HUES6 (cell line): ENCODE results near the gene BTRC.
"Not testable (repeated sequence)": the region's sequence is repeated elsewhere in the genome, so short reads cannot be mapped to it uniquely, and the experiment has no call there.

Source experiments
- H3K27ac ChIP-seq: 2 replicates; pipeline ENCODE4 v1.7.0; 2013; ENCODE audit warnings: low read depth, mild to moderate bottlenecking, low read length, inconsistent platforms
- H3K27me3 ChIP-seq: 2 replicates; pipeline ENCODE4 v1.6.1; 2013; ENCODE audit warnings: low read length; ENCODE audit not compliant: control insufficient read depth, insufficient read depth
- H3K36me3 ChIP-seq: 2 replicates; pipeline ENCODE4 v1.6.1; 2013; ENCODE audit warnings: low read length; ENCODE audit not compliant: control insufficient read depth, insufficient read depth
- H3K4me1 ChIP-seq: 2 replicates; pipeline ENCODE4 v1.6.1; 2013; ENCODE audit warnings: low read length; ENCODE audit not compliant: control insufficient read depth, insufficient read depth
- H3K4me3 ChIP-seq: 2 replicates; pipeline ENCODE4 v1.5.1; 2013; ENCODE audit warnings: low read depth, low read length
- H3K9ac ChIP-seq: one replicate; pipeline ENCODE4 v1.6.1; 2013; ENCODE audit warnings: mild to moderate bottlenecking, low read length
- H3K9me3 ChIP-seq: 2 replicates; pipeline ENCODE4 v1.6.1; 2013; ENCODE audit warnings: low read depth, low read length; ENCODE audit not compliant: control insufficient read depth, insufficient read depth

BTRC gene

DNA sequence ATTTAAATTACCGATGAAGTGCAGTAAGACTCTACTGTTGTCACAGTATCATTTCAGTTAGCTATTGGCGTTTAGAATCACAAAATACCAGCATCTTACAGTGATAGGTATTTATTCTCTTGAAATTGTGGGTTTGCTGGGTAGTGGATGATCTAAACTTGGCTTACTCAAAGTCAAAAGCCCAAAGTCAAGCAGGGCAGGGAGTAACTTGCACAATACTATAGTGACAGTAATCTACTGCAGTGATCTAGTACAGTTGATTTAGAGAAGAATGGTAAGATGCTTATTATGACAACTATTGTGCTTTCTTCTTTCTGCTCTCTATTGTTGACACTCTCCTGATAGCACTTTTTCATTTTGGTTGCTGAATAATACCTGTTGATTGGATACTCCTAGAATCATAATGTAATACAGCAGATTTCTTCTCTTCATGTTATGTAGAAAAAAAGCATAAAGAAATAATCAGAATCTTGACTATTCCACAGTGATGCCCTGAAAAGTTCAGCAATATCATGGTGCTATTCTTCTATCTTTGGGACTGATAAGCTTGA lies 10.0 kb downstream of the BTRC start:
- H3K4me3 ChIP-seq: no peak overlapping the region
- no peaks in the 10 kb centered on the region for H3K36me3 ChIP-seq
- H3K9ac ChIP-seq: no peak overlapping the region
- peaks cover 3% of the 10 kb centered on the region; the same call in 1 of the 2 replicates for H3K4me1 ChIP-seq
- no peak overlapping the region for H3K27ac ChIP-seq
- H3K27me3 ChIP-seq: no peaks in the 10 kb centered on the region
- no peaks in the 10 kb centered on the region for H3K9me3 ChIP-seq

DNA sequence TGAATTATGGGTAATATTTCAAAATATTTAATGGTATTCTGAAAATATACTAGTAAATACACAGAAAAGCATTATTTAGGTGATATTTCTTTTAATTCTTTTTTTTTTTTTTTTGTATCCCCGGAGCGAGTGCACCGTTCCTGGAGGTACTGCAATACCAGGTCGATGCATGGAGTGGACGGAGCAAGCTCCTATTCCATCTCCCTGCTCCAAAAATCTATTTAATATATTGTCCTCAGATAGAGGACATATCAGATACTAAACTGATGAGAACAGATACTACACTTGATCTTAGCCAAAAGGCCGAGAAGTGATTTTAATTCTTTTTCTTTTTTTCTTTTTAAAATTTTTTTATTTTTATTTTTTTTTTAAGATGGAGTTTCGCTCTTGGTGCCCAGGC lies 10.8 kb downstream of the BTRC start:
- Histone ChIP-seq H3K36me3 (no peaks in the 10 kb centered on the region), H3K4me1 (peaks cover 3% of the 10 kb centered on the region; the same call in 1 of the 2 replicates), H3K27ac (no peak overlapping the region), H3K9me3 (no peaks in the 10 kb centered on the region), H3K4me3 (no peak overlapping the region), H3K27me3 (no peaks in the 10 kb centered on the region), H3K9ac (no peak overlapping the region)

- Histone ChIP-seq H3K27me3 (no peaks in the 10 kb centered on the region), H3K27ac (no peak overlapping the region), H3K9ac (no peak overlapping the region), H3K4me1 (peaks cover 3% of the 10 kb centered on the region; the same call in 1 of the 2 replicates), H3K4me3 (no peak overlapping the region), H3K36me3 (no peaks in the 10 kb centered on the region), H3K9me3 (no peaks in the 10 kb centered on the region)
Observed at GRCh38 chr10:101367569-101368453, 13.8 kb downstream of the BTRC start.

DNA sequence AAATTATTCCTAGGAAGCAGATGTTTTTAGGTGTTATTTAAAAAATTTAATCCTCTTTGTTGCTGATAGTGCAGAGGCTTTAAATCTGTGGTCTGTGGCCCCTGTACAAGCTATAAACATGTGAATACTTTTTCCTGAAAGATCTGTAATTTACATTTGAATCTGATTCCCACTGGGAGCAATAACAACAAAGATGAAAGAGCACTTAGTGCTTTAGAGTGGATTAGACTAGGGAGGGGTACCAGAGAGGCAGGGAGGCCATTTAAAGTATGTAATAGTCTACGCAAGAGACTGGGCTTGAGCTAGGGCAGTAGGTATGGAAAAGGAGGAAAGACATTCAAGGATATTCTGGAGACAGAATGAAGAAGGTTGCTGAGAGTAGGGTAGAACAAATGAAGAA lies 19.1 kb downstream of the BTRC start:
- Histone ChIP-seq H3K4me3 (no peak overlapping the region), H3K27me3 (no peaks in the 10 kb centered on the region), H3K9me3 (no peaks in the 10 kb centered on the region), H3K27ac (no peak overlapping the region), H3K9ac (no peak overlapping the region), H3K36me3 (no peaks in the 10 kb centered on the region), H3K4me1 (no peaks in the 10 kb centered on the region; the same call in 1 of the 2 replicates)

DNA sequence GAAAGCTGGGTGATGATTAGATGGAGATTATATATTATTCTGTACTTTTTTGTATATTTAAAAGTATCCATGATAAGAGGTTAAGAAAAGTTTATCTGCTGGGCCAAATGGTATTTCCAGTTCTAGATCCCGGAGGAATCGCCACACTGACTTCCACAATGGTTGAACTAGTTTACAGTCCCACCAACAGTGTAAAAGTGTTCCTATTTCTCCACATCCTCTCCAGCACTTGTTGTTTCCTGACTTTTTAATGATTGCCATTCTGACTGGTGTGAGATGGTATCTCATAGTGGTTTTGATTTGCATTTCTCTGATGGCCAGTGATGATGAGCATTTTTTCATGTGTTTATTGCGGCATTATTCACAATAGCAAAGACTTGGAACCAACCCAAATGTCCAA lies 20.0 kb downstream of the BTRC start:
- H3K4me1 ChIP-seq, H3K36me3 ChIP-seq, H3K27ac ChIP-seq, H3K9ac ChIP-seq, H3K9me3 ChIP-seq, H3K27me3 ChIP-seq, H3K4me3 ChIP-seq: not testable (repeated sequence)

GRCh38 chr10:101375076-101375475 lies 21.1 kb downstream of the BTRC start:
- Histone ChIP-seq H3K27me3 (no peaks in the 10 kb centered on the region), H3K4me3 (no peak overlapping the region), H3K9me3 (no peaks in the 10 kb centered on the region), H3K4me1 (no peaks in the 10 kb centered on the region; the same call in 1 of the 2 replicates), H3K36me3 (no peaks in the 10 kb centered on the region), H3K27ac (no peak overlapping the region), H3K9ac (no peak overlapping the region)

GRCh38 chr10:101379663-101380352 lies 25.8 kb downstream of the BTRC start:
- no peak overlapping the region for H3K4me3 ChIP-seq
- H3K4me1 ChIP-seq: no peaks in the 10 kb centered on the region
- no peak overlapping the region for H3K27ac ChIP-seq
- H3K27me3 ChIP-seq: no peaks in the 10 kb centered on the region
- no peak overlapping the region for H3K9ac ChIP-seq
- H3K9me3 ChIP-seq: no peaks in the 10 kb centered on the region
- no peaks in the 10 kb centered on the region for H3K36me3 ChIP-seq

DNA sequence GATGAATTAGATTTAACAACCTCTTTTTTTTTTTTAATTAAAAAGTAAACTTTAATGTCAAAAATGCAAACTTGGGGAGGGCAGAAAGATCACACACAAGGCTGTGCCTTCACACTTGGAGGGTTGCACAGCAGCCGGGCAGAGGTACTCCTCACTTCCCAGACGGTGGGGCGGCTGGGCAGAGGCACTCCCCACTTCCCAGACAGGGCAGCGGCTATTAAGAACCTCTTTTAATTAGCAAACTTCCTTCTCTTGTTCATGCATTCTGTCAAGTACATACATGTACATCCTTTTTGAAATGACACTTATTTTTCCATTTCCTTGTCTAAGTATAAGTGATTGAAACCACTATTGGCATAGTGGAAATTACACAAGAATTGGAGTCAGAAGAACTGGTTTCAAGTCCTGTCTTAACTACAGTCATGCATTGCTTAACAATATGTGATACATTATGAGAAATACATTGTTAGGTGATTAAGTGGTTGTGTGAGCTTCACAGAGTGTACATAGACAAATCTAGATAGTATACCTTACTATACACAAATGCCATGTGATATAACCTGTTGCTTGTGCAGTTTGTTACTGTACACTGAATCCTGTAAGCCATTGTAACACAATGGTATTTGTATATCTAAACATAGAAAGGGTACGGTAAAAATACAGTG lies 26.5 kb downstream of the BTRC start:
- H3K9me3 ChIP-seq: no peaks in the 10 kb centered on the region
- H3K9ac ChIP-seq: no peak overlapping the region
- no peaks in the 10 kb centered on the region for H3K4me1 ChIP-seq
- no peak overlapping the region for H3K27ac ChIP-seq
- H3K36me3 ChIP-seq: no peaks in the 10 kb centered on the region
- no peaks in the 10 kb centered on the region for H3K27me3 ChIP-seq
- H3K4me3 ChIP-seq: no peak overlapping the region

DNA sequence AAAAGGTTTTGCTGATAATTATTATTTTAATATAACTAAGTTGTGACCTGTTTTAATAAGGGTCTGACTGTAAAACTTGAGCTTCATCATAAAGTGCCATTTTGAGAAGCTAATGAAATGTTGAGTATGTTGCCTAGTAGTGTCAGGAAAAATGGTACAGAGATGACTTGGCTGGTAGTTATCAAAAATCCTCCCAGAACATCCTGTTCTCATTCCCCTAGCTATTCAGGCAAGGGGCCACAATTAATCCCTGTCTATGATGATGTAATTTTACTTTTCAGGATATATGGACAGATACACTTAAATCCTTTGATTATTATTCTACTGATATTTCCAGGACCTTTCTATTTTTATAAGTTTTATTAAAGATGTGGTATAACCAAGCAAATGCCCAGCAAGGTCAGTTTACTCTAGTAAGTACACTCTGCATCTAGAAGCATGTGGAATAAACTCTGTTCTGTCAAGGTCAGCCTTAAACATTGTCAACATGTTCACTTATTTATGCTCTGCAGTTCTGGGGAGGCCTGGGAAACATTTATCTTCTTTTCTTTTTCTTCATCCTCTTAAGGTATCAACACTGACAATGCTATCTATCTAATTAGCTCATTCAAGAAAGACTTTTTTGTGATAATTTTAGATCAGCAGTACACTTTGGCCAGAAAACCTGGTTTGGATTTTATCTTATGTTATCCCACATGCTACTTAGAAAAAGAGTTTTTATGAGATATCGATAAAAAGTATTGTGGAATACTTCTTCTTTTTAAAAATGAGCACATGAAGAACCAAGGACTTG lies 32.1 kb downstream of the BTRC start:
- no peak overlapping the region for H3K9ac ChIP-seq
- H3K27ac ChIP-seq: no peak overlapping the region
- no peaks in the 10 kb centered on the region for H3K9me3 ChIP-seq
- no peaks in the 10 kb centered on the region for H3K27me3 ChIP-seq
- H3K4me1 ChIP-seq: no peaks in the 10 kb centered on the region
- no peaks in the 10 kb centered on the region for H3K36me3 ChIP-seq
- no peak overlapping the region for H3K4me3 ChIP-seq

DNA sequence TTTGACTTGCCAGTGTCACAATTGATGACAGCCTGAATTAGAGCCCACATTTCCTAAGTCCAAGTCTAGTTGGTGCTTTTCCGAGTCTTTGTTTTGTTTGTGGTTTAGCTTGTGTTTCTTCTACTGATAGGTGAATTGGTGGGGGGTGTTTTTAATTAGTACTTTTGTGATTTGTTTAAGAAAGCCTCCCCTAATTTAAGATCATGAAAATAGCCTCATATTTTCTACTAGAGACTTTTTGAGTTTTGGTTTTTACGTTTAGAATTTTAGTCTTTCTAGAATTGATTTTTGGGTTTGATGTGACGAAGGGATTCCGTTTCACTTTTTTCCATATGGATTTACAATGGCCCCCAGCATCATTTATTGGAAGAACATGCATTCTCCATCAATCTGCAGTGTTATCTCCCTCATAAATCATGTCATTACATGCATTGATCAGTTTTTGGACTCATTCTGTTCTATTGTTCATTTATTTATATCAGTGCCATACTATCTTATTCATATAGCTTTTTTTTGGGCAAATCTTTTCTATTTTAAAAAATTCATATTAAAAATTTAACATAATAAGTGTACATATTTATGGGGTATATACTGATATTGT lies 32.8 kb downstream of the BTRC start:
- no peak overlapping the region for H3K4me3 ChIP-seq
- no peaks in the 10 kb centered on the region for H3K27me3 ChIP-seq
- no peaks in the 10 kb centered on the region for H3K36me3 ChIP-seq
- no peak overlapping the region for H3K9ac ChIP-seq
- H3K27ac ChIP-seq: no peak overlapping the region
- no peaks in the 10 kb centered on the region for H3K4me1 ChIP-seq
- H3K9me3 ChIP-seq: no peaks in the 10 kb centered on the region
